ENCODE results near the gene ZGRF1. TPM values are rescaled to one million over a fixed set of nuclear protein-coding genes. Genes with fewer than 3 reads are reported as not detected.

ZGRF1 gene
- total RNA-seq, 1 donor from 2014 or later = 128 TPM

- H3K4me1 ChIP-seq = peaks cover 59% of the 10 kb centered on the region
- Mint-ChIP-seq H3K27me3 (ENCODE audit: insufficient read depth, low read depth) (peaks cover 87% of the 10 kb centered on the region), H3K27ac (no peak overlapping the region), H3K4me3 (peak overlapping the region; percentile 93), H3K36me3 (peaks cover 1% of the 10 kb centered on the region), H3K4me1 (peaks cover 62% of the 10 kb centered on the region), H3K9me3 (peaks cover 7% of the 10 kb centered on the region)
- peaks cover 72% of the 10 kb centered on the region for H4K20me1 ChIP-seq (ENCODE audit: low read depth)
- no peaks in the 10 kb centered on the region for H3K9me3 ChIP-seq (ENCODE audit: low read depth)
- DNase-seq (ENCODE audit: low spot score) = peak; percentile 96
- no peak overlapping the region for H2AFZ ChIP-seq (replicated peaks)
- no peak overlapping the region for H3K27ac ChIP-seq
- H3K4me2 ChIP-seq = peak overlapping the region; percentile 93
- peak overlapping the region; percentile 51 for H3K4me3 ChIP-seq
- H3K9ac ChIP-seq = no peak overlapping the region
- H3K79me2 ChIP-seq (ENCODE audit: low read depth) = no peaks in the 10 kb centered on the region
- no peaks in the 10 kb centered on the region for H3K36me3 ChIP-seq
- peaks cover 71% of the 10 kb centered on the region for H3F3A ChIP-seq (ENCODE audit: low read depth)
- H3K27me3 ChIP-seq = peaks cover 99% of the 10 kb centered on the region
- TF ChIP-seq EZH2 (IDR thresholded peaks at IDR 0.05) = peak; percentile 21
- TF ChIP-seq EZH2phosphoT487 (IDR thresholded peaks at IDR 0.05) = no peak
Measured at GRCh38 chr4:112516471-112517066, 120.1 kb downstream of the ZGRF1 start.

DNA sequence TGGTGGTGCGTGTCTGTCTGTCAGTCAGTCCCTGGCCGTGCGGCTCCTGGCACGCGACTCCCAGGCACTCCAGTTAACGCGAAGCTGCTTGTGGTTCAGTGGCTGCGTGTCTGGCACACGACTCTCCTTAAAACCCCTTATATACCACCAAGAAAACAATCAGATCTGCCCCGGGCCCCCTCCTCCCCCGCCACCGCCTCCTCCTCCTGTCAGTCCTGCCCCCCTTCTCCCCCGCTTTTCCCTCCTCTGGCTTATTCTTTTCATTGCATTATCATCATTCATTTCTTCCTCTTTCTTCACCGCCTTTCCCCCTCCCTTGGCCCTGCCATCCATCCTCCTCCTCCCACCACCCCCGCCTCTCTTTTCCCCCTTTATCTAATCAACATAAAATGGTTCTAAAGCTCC is 120.6 kb downstream of the ZGRF1 start, which contains the start of gene NEUROG2:
Gene NEUROG2 (minus strand): TSS at position 115 of the 405 bp plus-strand sequence. CDS start 705 bp downstream, outside the sequence.
- no peak within 1 kb of the TSS for H3K27ac Mint-ChIP-seq

DNA sequence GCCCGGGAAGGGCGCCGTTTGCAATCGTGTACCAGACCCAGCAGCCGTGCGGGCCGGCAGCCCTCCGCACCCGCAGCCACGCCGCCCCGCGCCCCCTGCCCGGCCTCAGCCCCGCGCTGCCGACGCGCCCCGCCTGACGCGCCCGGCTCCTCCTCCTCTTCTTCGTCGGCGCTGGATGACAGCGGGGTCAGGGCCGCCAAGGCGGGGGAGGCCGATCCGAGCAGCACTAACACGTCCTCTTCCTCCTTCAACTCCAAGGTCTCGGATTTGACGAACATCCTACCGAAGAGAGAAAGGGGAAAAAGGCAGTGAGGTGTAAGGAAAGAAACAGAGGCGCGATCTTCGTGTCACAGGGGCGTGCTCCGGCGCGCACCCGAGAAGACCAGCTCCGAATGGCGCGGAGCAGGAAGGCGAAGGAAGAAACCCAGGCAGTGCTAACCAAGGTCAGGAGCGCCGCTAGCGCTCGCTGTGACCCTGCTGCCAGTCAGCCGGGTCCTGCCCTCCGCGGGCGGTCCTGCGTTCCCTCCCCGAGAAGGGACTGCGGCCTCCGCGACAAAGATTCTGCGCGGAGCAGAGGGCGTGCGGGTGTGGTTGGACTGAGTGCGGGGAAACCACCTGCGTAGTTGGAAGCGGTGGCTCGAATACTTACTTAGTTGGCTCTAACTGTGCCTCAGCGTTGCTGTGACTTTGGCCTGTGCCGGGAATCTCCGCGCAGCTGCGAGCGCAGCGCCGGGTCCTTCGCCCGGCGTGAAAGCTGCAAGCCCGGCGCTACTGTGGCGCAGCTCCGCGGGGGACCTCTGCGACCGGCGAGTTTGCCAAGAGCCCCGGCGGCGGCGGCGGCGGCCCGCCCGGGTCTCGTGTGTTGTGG is 121.3 kb downstream of the ZGRF1 start:
- Mint-ChIP-seq H3K27me3 (ENCODE audit: insufficient read depth, low read depth) (peaks cover 84% of the 10 kb centered on the region), H3K4me1 (peaks cover 59% of the 10 kb centered on the region)
- H2AFZ ChIP-seq (replicated peaks) = no peak overlapping the region

More for the DNA sequence above, 120.6 kb downstream of the ZGRF1 start, which contains the start of gene NEUROG2:
- peaks cover 60% of the 10 kb centered on the region for H3K4me1 ChIP-seq
- H3K36me3 Mint-ChIP-seq = peaks cover 1% of the 10 kb centered on the region
- H3K27me3 ChIP-seq = peaks cover 99% of the 10 kb centered on the region
- no peaks in the 10 kb centered on the region for H3K36me3 ChIP-seq
- peaks cover 62% of the 10 kb centered on the region for H3K4me1 Mint-ChIP-seq
- peaks cover 71% of the 10 kb centered on the region for H3F3A ChIP-seq (ENCODE audit: low read depth)
- no peak within 1 kb of the TSS for H3K27ac ChIP-seq
- peaks cover 8% of the 10 kb centered on the region for H3K9me3 Mint-ChIP-seq
- DNase-seq (ENCODE audit: low spot score) = no peak
- peak within 1 kb of the TSS; percentile 93 for H3K4me3 Mint-ChIP-seq
- H3K9ac ChIP-seq = no peak within 1 kb of the TSS
- H3K79me2 ChIP-seq (ENCODE audit: low read depth) = no peaks in the 10 kb centered on the region
- peaks cover 73% of the 10 kb centered on the region for H4K20me1 ChIP-seq (ENCODE audit: low read depth)
- no peaks in the 10 kb centered on the region for H3K9me3 ChIP-seq (ENCODE audit: low read depth)
- peak within 1 kb of the TSS; percentile 93 for H3K4me2 ChIP-seq
- peak within 1 kb of the TSS; percentile 51 for H3K4me3 ChIP-seq
- no peak for TF ChIP-seq CTCF (IDR thresholded peaks at IDR 0.05)
- TF ChIP-seq EZH2phosphoT487 (IDR thresholded peaks at IDR 0.05) = no peak
- TF ChIP-seq EZH2 (IDR thresholded peaks at IDR 0.05) = no peak
- peaks cover 87% of the 10 kb centered on the region for H3K27me3 Mint-ChIP-seq (ENCODE audit: insufficient read depth, low read depth)
- H2AFZ ChIP-seq (replicated peaks) = no peak within 1 kb of the TSS

More for the DNA sequence above, 121.3 kb downstream of the ZGRF1 start:
- peaks cover 71% of the 10 kb centered on the region for H3F3A ChIP-seq (ENCODE audit: low read depth)
- DNase-seq (ENCODE audit: low spot score) = peak; percentile 68
- H3K27me3 ChIP-seq = peaks cover 99% of the 10 kb centered on the region
- Mint-ChIP-seq H3K36me3 (peaks cover 1% of the 10 kb centered on the region), H3K4me3 (peak overlapping the region; percentile 93), H3K9me3 (peaks cover 8% of the 10 kb centered on the region), H3K27ac (no peak overlapping the region)
- no peak overlapping the region for H3K9ac ChIP-seq
- peaks cover 60% of the 10 kb centered on the region for H3K4me1 ChIP-seq
- H3K9me3 ChIP-seq (ENCODE audit: low read depth) = no peaks in the 10 kb centered on the region
- H3K4me2 ChIP-seq = peak overlapping the region; percentile 93
- no peaks in the 10 kb centered on the region for H3K36me3 ChIP-seq
- peaks cover 70% of the 10 kb centered on the region for H4K20me1 ChIP-seq (ENCODE audit: low read depth)
- peak; percentile 76 for TF ChIP-seq EZH2 (IDR thresholded peaks at IDR 0.05)
- TF ChIP-seq CTCF (IDR thresholded peaks at IDR 0.05) = no peak
- TF ChIP-seq EZH2phosphoT487 (IDR thresholded peaks at IDR 0.05) = peak; percentile 64
- peak overlapping the region; percentile 51 for H3K4me3 ChIP-seq
- H3K27ac ChIP-seq = no peak overlapping the region
- no peaks in the 10 kb centered on the region for H3K79me2 ChIP-seq (ENCODE audit: low read depth)
